Measurements from ENCODE around the gene CGNL1. TPM values are rescaled to one million over a fixed set of nuclear protein-coding genes. Genes with fewer than 3 reads are reported as not detected.

CGNL1 gene
- total RNA-seq, 2 donors from 2014 or later = 82.6 to 98.0 TPM

DNA sequence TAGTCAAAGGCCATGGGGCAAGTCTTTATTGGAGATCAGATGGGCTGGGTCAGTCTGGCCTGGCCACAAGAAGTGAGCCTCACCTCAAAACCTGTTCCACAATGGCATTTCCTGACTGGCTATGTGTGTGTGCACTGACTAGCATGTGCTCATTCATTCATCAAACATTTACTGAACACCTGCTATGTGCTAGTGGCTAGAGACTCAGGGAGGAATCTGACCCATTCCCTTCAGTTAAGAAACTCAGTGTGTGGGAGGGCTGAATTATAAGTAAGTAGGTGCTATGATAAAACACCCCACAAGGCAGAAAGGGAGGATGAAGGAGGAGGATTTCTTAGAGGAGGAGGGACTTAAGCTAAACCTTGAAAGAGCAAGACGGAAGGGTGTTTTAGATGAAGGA lies 5.4 kb upstream of the CGNL1 start:
- no peaks in the 10 kb centered on the region for H3K9me3 Mint-ChIP-seq
- H3K36me3 Mint-ChIP-seq (ENCODE audit: low read depth) = no peaks in the 10 kb centered on the region
- 100% methylated on average over 1 of the region's 1 CpG for WGBS, 2 experiments (ENCODE audit: insufficient coverage in 1 of 2, insufficient read length in 1 of 2)

DNA sequence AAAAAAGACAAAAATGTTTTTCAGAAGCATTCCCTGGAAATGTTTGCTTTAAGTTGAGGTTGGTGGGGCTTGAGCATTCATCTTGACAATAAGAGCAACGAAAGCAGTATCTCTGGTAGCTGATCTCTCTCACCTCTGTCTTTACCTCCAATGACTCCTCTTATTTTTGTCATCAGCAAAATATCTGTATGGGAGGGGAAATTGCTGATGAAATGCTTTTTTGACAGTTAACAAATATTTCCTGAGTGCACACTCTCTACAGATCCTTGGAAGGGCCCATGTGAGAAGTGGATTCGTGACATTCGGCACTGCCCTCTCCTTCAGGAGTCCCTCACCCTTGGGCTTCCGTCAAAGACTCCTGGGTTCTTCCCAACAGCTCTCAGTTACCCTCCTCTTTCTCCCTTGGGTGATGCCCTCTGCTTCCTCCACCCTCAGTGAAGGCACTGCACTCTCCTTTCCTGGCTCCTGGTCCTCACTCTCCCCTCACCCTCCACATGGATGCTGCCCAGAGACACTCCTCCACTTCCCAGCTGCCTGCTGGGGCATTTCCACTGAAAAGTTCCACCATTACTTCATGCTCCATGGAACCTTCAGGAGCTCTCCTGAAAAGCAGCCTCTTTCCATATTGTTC lies 2.9 kb upstream of the CGNL1 start:
- Histone ChIP-seq H3K9me3 (ENCODE audit: control insufficient read depth, low read length) (no peaks in the 10 kb centered on the region), H3K9ac (ENCODE audit: extremely low read depth, low read length, poor library complexity, severe bottlenecking) (no peak overlapping the region), H3K4me3 (ENCODE audit: low read length) (no peak overlapping the region), H3K27me3 (ENCODE audit: control insufficient read depth, insufficient read depth, low read length, poor library complexity, severe bottlenecking) (no peaks in the 10 kb centered on the region), H3K4me1 (ENCODE audit: control insufficient read depth, insufficient read depth, low read length) (no peaks in the 10 kb centered on the region), H3K27ac (ENCODE audit: low read depth, low read length) (no peak overlapping the region), H3K36me3 (ENCODE audit: control insufficient read depth, insufficient read depth, low read length) (no peaks in the 10 kb centered on the region)
- H3K4me1 Mint-ChIP-seq = peaks cover 21% of the 10 kb centered on the region
- 94 to 98% methylated on average over 3 of the region's 4 CpGs for WGBS, 2 experiments (ENCODE audit: insufficient coverage in 1 of 2, insufficient read length in 1 of 2)
- DNase-seq = no peak
- H3K9me3 Mint-ChIP-seq = no peaks in the 10 kb centered on the region
- H3K4me3 Mint-ChIP-seq = no peak overlapping the region
- TF ChIP-seq, protein P1, sequence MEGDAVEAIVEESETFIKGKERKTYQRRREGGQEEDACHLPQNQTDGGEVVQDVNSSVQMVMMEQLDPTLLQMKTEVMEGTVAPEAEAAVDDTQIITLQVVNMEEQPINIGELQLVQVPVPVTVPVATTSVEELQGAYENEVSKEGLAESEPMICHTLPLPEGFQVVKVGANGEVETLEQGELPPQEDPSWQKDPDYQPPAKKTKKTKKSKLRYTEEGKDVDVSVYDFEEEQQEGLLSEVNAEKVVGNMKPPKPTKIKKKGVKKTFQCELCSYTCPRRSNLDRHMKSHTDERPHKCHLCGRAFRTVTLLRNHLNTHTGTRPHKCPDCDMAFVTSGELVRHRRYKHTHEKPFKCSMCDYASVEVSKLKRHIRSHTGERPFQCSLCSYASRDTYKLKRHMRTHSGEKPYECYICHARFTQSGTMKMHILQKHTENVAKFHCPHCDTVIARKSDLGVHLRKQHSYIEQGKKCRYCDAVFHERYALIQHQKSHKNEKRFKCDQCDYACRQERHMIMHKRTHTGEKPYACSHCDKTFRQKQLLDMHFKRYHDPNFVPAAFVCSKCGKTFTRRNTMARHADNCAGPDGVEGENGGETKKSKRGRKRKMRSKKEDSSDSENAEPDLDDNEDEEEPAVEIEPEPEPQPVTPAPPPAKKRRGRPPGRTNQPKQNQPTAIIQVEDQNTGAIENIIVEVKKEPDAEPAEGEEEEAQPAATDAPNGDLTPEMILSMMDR (conservative IDR thresholded peaks at IDR 0.05) = no peak
- peaks cover 9% of the 10 kb centered on the region for H3K36me3 Mint-ChIP-seq (ENCODE audit: low read depth)
- peaks cover 23% of the 10 kb centered on the region for H3K27me3 Mint-ChIP-seq (ENCODE audit: insufficient read depth)
- H3K27ac Mint-ChIP-seq = no peak overlapping the region

More for the DNA sequence above, 5.4 kb upstream of the CGNL1 start:
- H3K27me3 ChIP-seq (ENCODE audit: control insufficient read depth, insufficient read depth, low read length, poor library complexity, severe bottlenecking) = no peaks in the 10 kb centered on the region
- peaks cover 23% of the 10 kb centered on the region for H3K27me3 Mint-ChIP-seq (ENCODE audit: insufficient read depth)
- H3K9ac ChIP-seq (ENCODE audit: extremely low read depth, low read length, poor library complexity, severe bottlenecking) = no peak overlapping the region
- H3K27ac ChIP-seq (ENCODE audit: low read depth, low read length) = no peak overlapping the region
- no peak overlapping the region for H3K27ac Mint-ChIP-seq
- no peaks in the 10 kb centered on the region for H3K4me1 ChIP-seq (ENCODE audit: control insufficient read depth, insufficient read depth, low read length)
- no peak for DNase-seq
- no peak overlapping the region for H3K4me3 ChIP-seq (ENCODE audit: low read length)
- H3K9me3 ChIP-seq (ENCODE audit: control insufficient read depth, low read length) = no peaks in the 10 kb centered on the region
- H3K4me1 Mint-ChIP-seq = peaks cover 9% of the 10 kb centered on the region
- H3K4me3 Mint-ChIP-seq = no peak overlapping the region
- TF ChIP-seq, protein P1 (conservative IDR thresholded peaks at IDR 0.05) = no peak
- no peaks in the 10 kb centered on the region for H3K36me3 ChIP-seq (ENCODE audit: control insufficient read depth, insufficient read depth, low read length)

DNA sequence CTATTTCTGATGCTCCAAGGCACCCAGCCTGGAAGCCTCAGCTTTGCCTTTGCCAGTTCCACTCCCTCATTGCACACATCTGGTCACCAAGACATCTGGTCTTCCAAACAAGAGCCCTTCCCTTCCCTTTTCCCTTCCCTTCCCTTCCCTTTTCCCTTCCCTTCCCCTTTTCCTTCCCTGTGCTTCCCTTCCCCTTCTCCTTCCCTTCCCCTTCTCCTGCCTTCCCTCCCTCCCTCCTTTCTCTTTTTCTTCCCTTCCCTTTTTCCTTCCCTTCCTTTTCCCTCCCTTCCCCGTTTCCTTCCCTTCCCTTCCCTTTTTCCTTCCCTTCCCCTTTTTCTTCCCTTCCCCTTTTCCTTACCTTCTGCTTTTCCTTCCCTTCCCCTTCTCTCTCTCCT lies 2.4 kb upstream of the CGNL1 start:
- no peak for DNase-seq
- no peak overlapping the region for H3K27ac Mint-ChIP-seq
- TF ChIP-seq, protein P1 (conservative IDR thresholded peaks at IDR 0.05) = no peak
- peaks cover 12% of the 10 kb centered on the region for H3K36me3 Mint-ChIP-seq (ENCODE audit: low read depth)
- Histone ChIP-seq H3K27me3 (ENCODE audit: control insufficient read depth, insufficient read depth, low read length, poor library complexity, severe bottlenecking) (no peaks in the 10 kb centered on the region), H3K36me3 (ENCODE audit: control insufficient read depth, insufficient read depth, low read length) (peaks cover 3% of the 10 kb centered on the region), H3K9me3 (ENCODE audit: control insufficient read depth, low read length) (no peaks in the 10 kb centered on the region), H3K27ac (ENCODE audit: low read depth, low read length) (no peak overlapping the region), H3K4me3 (ENCODE audit: low read length) (no peak overlapping the region), H3K9ac (ENCODE audit: extremely low read depth, low read length, poor library complexity, severe bottlenecking) (no peak overlapping the region), H3K4me1 (ENCODE audit: control insufficient read depth, insufficient read depth, low read length) (no peaks in the 10 kb centered on the region)
- H3K4me3 Mint-ChIP-seq = no peak overlapping the region
- H3K27me3 Mint-ChIP-seq (ENCODE audit: insufficient read depth) = peaks cover 23% of the 10 kb centered on the region
- no peaks in the 10 kb centered on the region for H3K9me3 Mint-ChIP-seq
- whole genome bisulfite sequencing, 2 experiments (ENCODE audit: insufficient coverage in 1 of 2, insufficient read length in 1 of 2) = 92% methylated on average over 1 of the region's 1 CpG
- peaks cover 25% of the 10 kb centered on the region for H3K4me1 Mint-ChIP-seq

All from endodermal cell (in vitro differentiated cells).